Heart left ventricle (tissue), 13 donors: ENCODE data around the gene ANO2.

Source experiments
- CTCF ChIP-seq, 12 donors: fragments of 200-600 bp; sonication (generic) in 4 of 12; IDR thresholded peaks; one replicate each; pipeline versions ENCODE4 v1.5.0 to v1.8.0; 2018 to 2022; ENCODE audit warnings: antibody characterized with exemption in 12 of 12, mild to moderate bottlenecking in 5 of 12
- POLR2A ChIP-seq, 2 donors: fragments of 450-650 bp; IDR thresholded peaks; one replicate each; pipeline ENCODE4 v1.6.1; 2017; ENCODE audit warnings: antibody characterized with exemption in 2 of 2, mild to moderate bottlenecking in 2 of 2, moderate library complexity in 2 of 2
- donor health status: ischemic (EF 13 %, LVEDD 7.1; RV severe dilation, severe dysfunction).
- donor health status: DM: no; HTN: yes; CAD: no.
- donor health status: DM: no; HTN: no; CAD: no.
- donor health status: ischemic (EF 25% LVEDD 6.9; RV normal size, moderate dysfunction).
- donor health status: ischemic (EF 25% LVEDD 5.7; RV mildly dilated, moderate dysfunction).
- donor health status: ischemic (EF 35%, LVEDD 5.7; RV mildly dilated, moderate dysfunction).
- donor health status: nonischemic (EF 11% LVEDD 7.7; RV severe dilation, severe dysfunction).
- donor health status: DM: yes; HTN: yes; CAD: no.
- donor health status: PGD.
- donor health status: ischemic (EF 29% LVEDD 5.4; RV normal size, mild dysfunction).
- donor health status: nonischemic (EF 23%, LVEDD 6.1; RV moderate dilation, normal function).

GRCh38 chr12:5556946-5557673 lies 387.9 kb downstream of the ANO2 start:
- TF ChIP-seq CTCF (IDR thresholded peaks at IDR 0.05) (no peak), POLR2A (IDR thresholded peaks at IDR 0.05) (no peak)
